GM23338 (cell line): Measurements from ENCODE around the gene SLC39A11. TPM values are rescaled to one million over a fixed set of nuclear protein-coding genes. Genes with fewer than 3 reads are reported as not detected.

Experiments
- ATAC-seq: fragments of 200-7000 bp; cut with Tn5 transposase; 3 replicates; pipeline ENCODE4 v1.9.1; 2020
- DNase-seq: peaks from one replicate; pipeline ENCODE4 v3.0.0-alpha.2; 2015; ENCODE audit warnings: low spot score
- H2AFZ ChIP-seq: fragments of 200-600 bp; sonication (generic); 2 replicates; pipeline ENCODE4 v1.8.0; 2016; ENCODE audit warnings: antibody characterized with exemption, mild to moderate bottlenecking, moderate library complexity
- H3F3A ChIP-seq: fragments of 200-600 bp; sonication (generic); replicated peaks from 2 replicates; pipeline ENCODE4 v1.8.0; 2017; ENCODE audit warnings: antibody characterized with exemption, mixed run types, low read depth
- H3K27ac ChIP-seq: fragments of 200-600 bp; sonication (generic); 2 replicates; pipeline ENCODE4 v1.6.1; 2016; ENCODE audit warnings: low read depth
- H3K27me3 ChIP-seq: fragments of 200-600 bp; sonication (generic); 2 replicates; pipeline ENCODE4 v1.8.0; 2016; ENCODE audit warnings: mild to moderate bottlenecking, mixed run types, moderate library complexity; ENCODE audit not compliant: insufficient read depth
- H3K36me3 ChIP-seq: fragments of 200-600 bp; sonication (generic); 2 replicates; pipeline ENCODE4 v1.8.0; 2016; ENCODE audit warnings: mild to moderate bottlenecking; ENCODE audit not compliant: insufficient read depth
- H3K4me1 ChIP-seq: fragments of 200-600 bp; sonication (generic); 2 replicates; pipeline ENCODE4 v1.8.0; 2016; ENCODE audit warnings: mild to moderate bottlenecking, moderate library complexity; ENCODE audit not compliant: insufficient read depth
- H3K4me2 ChIP-seq: fragments of 200-600 bp; sonication (generic); 2 replicates; pipeline ENCODE4 v1.7.1; 2017; ENCODE audit warnings: mixed run types
- H3K4me3 ChIP-seq: fragments of 200-600 bp; sonication (generic); 2 replicates; pipeline ENCODE4 v1.6.1; 2016; ENCODE audit warnings: mixed run types
- H3K79me2 ChIP-seq: fragments of 200-600 bp; sonication (generic); replicated peaks from 2 replicates; pipeline ENCODE4 v1.8.0; 2017; ENCODE audit warnings: mild to moderate bottlenecking; ENCODE audit not compliant: insufficient read depth
- H3K9me2 ChIP-seq: fragments of 200-600 bp; sonication (generic); 2 replicates; pipeline ENCODE4 v1.8.0; 2017; ENCODE audit not compliant: insufficient read depth
- H4K20me1 ChIP-seq: fragments of 200-600 bp; sonication (generic); replicated peaks from 2 replicates; pipeline ENCODE4 v1.8.0; 2017; ENCODE audit warnings: mild to moderate bottlenecking; ENCODE audit not compliant: insufficient read depth
- H3K27ac Mint-ChIP-seq: 2 replicates; pipeline ENCODE4 v1.8.0; 2020; ENCODE audit warnings: inconsistent platforms, mild to moderate bottlenecking, moderate library complexity, mixed read lengths
- H3K27me3 Mint-ChIP-seq: 3 replicates; pipeline ENCODE4 v1.8.0; 2022; ENCODE audit warnings: low read depth, mild to moderate bottlenecking, moderate library complexity, mixed read lengths, inconsistent platforms; ENCODE audit not compliant: insufficient read depth, poor library complexity
- H3K36me3 Mint-ChIP-seq: 3 replicates; pipeline ENCODE4 v1.8.0; 2021; ENCODE audit warnings: low read depth, mild to moderate bottlenecking, inconsistent platforms, moderate library complexity, mixed read lengths
- H3K4me1 Mint-ChIP-seq: 3 replicates; pipeline ENCODE4 v1.8.0; 2020; ENCODE audit warnings: mild to moderate bottlenecking, inconsistent platforms, mixed read lengths
- H3K4me3 Mint-ChIP-seq: 3 replicates; pipeline ENCODE4 v1.8.0; 2021; ENCODE audit warnings: moderate library complexity, mild to moderate bottlenecking, inconsistent platforms, mixed read lengths
- H3K9me3 Mint-ChIP-seq: 3 replicates; pipeline ENCODE4 v1.8.0; 2020; ENCODE audit warnings: moderate library complexity, mild to moderate bottlenecking, inconsistent platforms, mixed read lengths
- EZH2 ChIP-seq: fragments of 200-600 bp; sonication (generic); IDR thresholded peaks from one replicate; pipeline ENCODE4 v1.8.0; 2017; ENCODE audit warnings: antibody characterized with exemption, mild to moderate bottlenecking, low read depth; ENCODE audit not compliant: unreplicated experiment
- EZH2phosphoT487 ChIP-seq: fragments of 200-600 bp; sonication (generic); IDR thresholded peaks from one replicate; pipeline ENCODE4 v1.8.1; 2018; ENCODE audit warnings: antibody characterized with exemption; ENCODE audit not compliant: unreplicated experiment
- NANOG ChIP-seq: IDR thresholded peaks from 2 replicates; pipeline ENCODE4 v1.6.1; 2016; ENCODE audit warnings: antibody characterized with exemption, borderline replicate concordance
- REST ChIP-seq: IDR thresholded peaks from one replicate; pipeline ENCODE4 v1.6.1; 2018; ENCODE audit warnings: antibody characterized with exemption; ENCODE audit not compliant: unreplicated experiment
- ZNF114 ChIP-seq: fragments of 250-450 bp; sonication (Bioruptor Pico); IDR thresholded peaks from 2 replicates; pipeline ENCODE4 v1.5.0; 2020; ENCODE audit warnings: mild to moderate bottlenecking, moderate library complexity
- ZNF331 ChIP-seq: fragments of 250-450 bp; sonication (Bioruptor Pico); IDR thresholded peaks from 2 replicates; pipeline ENCODE4 v1.5.0; 2020; ENCODE audit warnings: low read depth, mild to moderate bottlenecking, moderate library complexity
- polyA plus RNA-seq: library from polyadenylated mRNA; unstranded; fragments of >200 nt; fragmentation: Nextera tagmentation; extraction: Ambion mirVana; gene quantifications from 2 replicates; pipeline ENCODE4 v1.2.1, GENCODE V29; 2016
- total RNA-seq: library from RNA; depleted of rRNA; stranded (reverse); fragments of >200 nt; shearing (Covaris generic); gene quantifications from 2 replicates; pipeline ENCODE4 v1.2.3, GENCODE V29; 2014
- TF ChIP-seq, protein P1 (sequence below), 2 experiments: fragments of 200-600 bp in 1 of 2; sonication (generic) in 1 of 2; conservative IDR thresholded peaks; 2 replicates each; pipeline versions ENCODE4 v1.5.1 to v1.6.1; 2016 to 2017; ENCODE audit warnings: antibody characterized with exemption in 2 of 2, low read depth in 2 of 2, mild to moderate bottlenecking in 2 of 2, moderate library complexity in 1 of 2
- TF ChIP-seq, protein P2 (sequence below): IDR thresholded peaks from 2 replicates; pipeline ENCODE4 v1.6.1; 2016; ENCODE audit warnings: antibody characterized with exemption

The SLC39A11 gene
- total and polyA plus RNA-seq, 2 experiments from 2014 or later: 10.8 to 18.1 TPM

DNA sequence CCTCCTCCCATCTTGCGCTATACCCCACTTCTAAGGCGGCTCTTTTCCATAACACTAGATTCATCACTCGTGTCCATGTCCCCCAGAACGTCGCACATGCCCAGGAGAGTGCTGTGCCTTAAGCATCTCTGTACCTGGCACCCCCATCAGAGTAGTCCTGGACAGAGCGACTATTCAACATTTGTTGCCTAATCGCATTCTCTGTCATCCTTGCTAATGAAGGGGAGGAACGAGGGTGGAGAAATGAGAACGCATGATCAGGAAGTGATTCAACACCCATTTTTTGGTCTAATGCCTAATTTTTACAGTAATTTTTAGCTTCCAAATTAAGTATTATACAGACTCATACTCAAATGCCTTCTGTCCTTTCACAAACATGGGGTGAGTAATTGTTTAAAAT lies 53.2 kb downstream of the SLC39A11 start:
- Histone ChIP-seq H3K9me2 (no peaks in the 10 kb centered on the region), H3K4me2 (no peak overlapping the region), H2AFZ (no peak overlapping the region), H3K79me2 (no peaks in the 10 kb centered on the region; the same call in 1 of the 2 replicates), H3F3A (no peaks in the 10 kb centered on the region), H3K4me3 (no peak overlapping the region), H3K27ac (no peak overlapping the region), H3K4me1 (no peaks in the 10 kb centered on the region), H4K20me1 (no peaks in the 10 kb centered on the region), H3K36me3 (no peaks in the 10 kb centered on the region), H3K27me3 (no peaks in the 10 kb centered on the region)
- Mint-ChIP-seq H3K27ac (no peak overlapping the region), H3K36me3 (0 out of 3 replicates have a peak, but pooled peaks cover 2% of the 10 kb centered on the region), H3K9me3 (peaks cover 4% of the 10 kb centered on the region; the same call in 1 of the 3 replicates), H3K27me3 (no peaks in the 10 kb centered on the region), H3K4me1 (peaks cover 5% of the 10 kb centered on the region; the same call in 2 of the 3 replicates), H3K4me3 (no peak overlapping the region)
- TF ChIP-seq REST (no peak), EZH2 (no peak), EZH2phosphoT487 (no peak), ZNF114 (CRISPR knock-in tag) (no peak), NANOG (no peak), ZNF331 (CRISPR knock-in tag) (no peak)
- TF ChIP-seq, protein P1, sequence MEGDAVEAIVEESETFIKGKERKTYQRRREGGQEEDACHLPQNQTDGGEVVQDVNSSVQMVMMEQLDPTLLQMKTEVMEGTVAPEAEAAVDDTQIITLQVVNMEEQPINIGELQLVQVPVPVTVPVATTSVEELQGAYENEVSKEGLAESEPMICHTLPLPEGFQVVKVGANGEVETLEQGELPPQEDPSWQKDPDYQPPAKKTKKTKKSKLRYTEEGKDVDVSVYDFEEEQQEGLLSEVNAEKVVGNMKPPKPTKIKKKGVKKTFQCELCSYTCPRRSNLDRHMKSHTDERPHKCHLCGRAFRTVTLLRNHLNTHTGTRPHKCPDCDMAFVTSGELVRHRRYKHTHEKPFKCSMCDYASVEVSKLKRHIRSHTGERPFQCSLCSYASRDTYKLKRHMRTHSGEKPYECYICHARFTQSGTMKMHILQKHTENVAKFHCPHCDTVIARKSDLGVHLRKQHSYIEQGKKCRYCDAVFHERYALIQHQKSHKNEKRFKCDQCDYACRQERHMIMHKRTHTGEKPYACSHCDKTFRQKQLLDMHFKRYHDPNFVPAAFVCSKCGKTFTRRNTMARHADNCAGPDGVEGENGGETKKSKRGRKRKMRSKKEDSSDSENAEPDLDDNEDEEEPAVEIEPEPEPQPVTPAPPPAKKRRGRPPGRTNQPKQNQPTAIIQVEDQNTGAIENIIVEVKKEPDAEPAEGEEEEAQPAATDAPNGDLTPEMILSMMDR (conservative IDR thresholded peaks at IDR 0.05; ENCODE audit: low read depth in 2 of 2): no peak
- DNase-seq (no peak), ATAC-seq (no peak)

- no peaks in the 10 kb centered on the region for H3K27me3 ChIP-seq
- no peak overlapping the region for H2AFZ ChIP-seq
- no peak for ATAC-seq
- H3K4me3 ChIP-seq: no peak overlapping the region
- Mint-ChIP-seq H3K27ac (no peak overlapping the region), H3K9me3 (no peaks in the 10 kb centered on the region), H3K4me3 (no peak overlapping the region), H3K27me3 (no peaks in the 10 kb centered on the region), H3K4me1 (peaks cover 2% of the 10 kb centered on the region; the same call in 1 of the 3 replicates), H3K36me3 (no peaks in the 10 kb centered on the region)
- no peaks in the 10 kb centered on the region for H3K36me3 ChIP-seq
- H3K9me2 ChIP-seq: no peaks in the 10 kb centered on the region
- H3F3A ChIP-seq: no peaks in the 10 kb centered on the region
- no peaks in the 10 kb centered on the region for H4K20me1 ChIP-seq
- no peak for DNase-seq
- H3K4me1 ChIP-seq: no peaks in the 10 kb centered on the region
- no peaks in the 10 kb centered on the region for H3K79me2 ChIP-seq
- H3K27ac ChIP-seq: no peak overlapping the region
- TF ChIP-seq, protein P2, sequence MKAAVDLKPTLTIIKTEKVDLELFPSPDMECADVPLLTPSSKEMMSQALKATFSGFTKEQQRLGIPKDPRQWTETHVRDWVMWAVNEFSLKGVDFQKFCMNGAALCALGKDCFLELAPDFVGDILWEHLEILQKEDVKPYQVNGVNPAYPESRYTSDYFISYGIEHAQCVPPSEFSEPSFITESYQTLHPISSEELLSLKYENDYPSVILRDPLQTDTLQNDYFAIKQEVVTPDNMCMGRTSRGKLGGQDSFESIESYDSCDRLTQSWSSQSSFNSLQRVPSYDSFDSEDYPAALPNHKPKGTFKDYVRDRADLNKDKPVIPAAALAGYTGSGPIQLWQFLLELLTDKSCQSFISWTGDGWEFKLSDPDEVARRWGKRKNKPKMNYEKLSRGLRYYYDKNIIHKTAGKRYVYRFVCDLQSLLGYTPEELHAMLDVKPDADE: no peak
- H3K4me2 ChIP-seq: no peak overlapping the region
Observed at GRCh38 chr17:73031472-73031871, 61.0 kb downstream of the SLC39A11 start.
